Fibroblast of lung (primary cell): ENCODE measurements around the gene CCL11.

ENCODE experiments used
- CTCF ChIP-seq, 2 donors: IDR thresholded peaks in 1 of 2; conservative IDR thresholded peaks in 1 of 2; 1 replicate in 1 of 2; 2 replicates in 1 of 2; pipeline ENCODE4 v1.5.1; 2011 to 2012; ENCODE audit warnings: low read length in 2 of 2, control low read depth in 1 of 2, inconsistent platforms in 1 of 2, low read depth in 1 of 2, mild to moderate bottlenecking in 1 of 2
- EZH2 ChIP-seq: IDR thresholded peaks from 2 replicates; pipeline ENCODE4 v1.5.1; 2012; ENCODE audit warnings: low read length, control low read depth, mild to moderate bottlenecking; ENCODE audit errors: missing control alignments

GRCh38 chr17:34299956-34300577 is 14.5 kb downstream of the CCL11 start:
- TF ChIP-seq CTCF (conservative IDR thresholded peaks at IDR 0.05 in 1 of 2, IDR thresholded peaks at IDR 0.05 in 1 of 2; ENCODE audit: low read depth in 1 of 2, low read length in 2 of 2) (no peak), EZH2 (no peak)
